Skeletal muscle tissue (tissue), 4 donors: Measurements from ENCODE around the gene SHROOM3. TPM values are rescaled to one million over a fixed set of nuclear protein-coding genes. Genes with fewer than 3 reads are reported as not detected.

Experiments
- H3K27ac ChIP-seq: one replicate; pipeline ENCODE4 v1.7.0; 2013; ENCODE audit warnings: mild to moderate bottlenecking, low read depth, low read length, inconsistent platforms
- H3K27me3 ChIP-seq, 3 donors: one replicate each; pipeline ENCODE4 v1.7.0; 2013; ENCODE audit warnings: low read length in 3 of 3; ENCODE audit not compliant: control insufficient read depth in 3 of 3, insufficient read depth in 3 of 3
- H3K36me3 ChIP-seq, 3 donors: one replicate each; pipeline ENCODE4 v1.7.0; 2013; ENCODE audit warnings: low read length in 3 of 3; ENCODE audit not compliant: control insufficient read depth in 3 of 3, insufficient read depth in 3 of 3
- H3K4me1 ChIP-seq, 3 donors: one replicate each; pipeline ENCODE4 v1.7.0; 2013; ENCODE audit warnings: low read length in 3 of 3, mild to moderate bottlenecking in 3 of 3; ENCODE audit not compliant: control insufficient read depth in 3 of 3, insufficient read depth in 3 of 3
- H3K4me3 ChIP-seq, 3 donors: one replicate each; pipeline ENCODE4 v1.7.0; 2013; ENCODE audit warnings: low read length in 3 of 3
- H3K9ac ChIP-seq, 3 donors: one replicate each; pipeline ENCODE4 v1.7.0; 2013; ENCODE audit warnings: low read length in 3 of 3, mild to moderate bottlenecking in 3 of 3, moderate library complexity in 2 of 3, low read depth in 1 of 3
- H3K9me3 ChIP-seq, 3 donors: one replicate each; pipeline ENCODE4 v1.7.0; 2013; ENCODE audit warnings: low read length in 3 of 3; ENCODE audit not compliant: control insufficient read depth in 3 of 3
- total RNA-seq: library from RNA; depleted of rRNA; stranded (reverse); fragments of >200 nt; gene quantifications from one replicate; pipeline ENCODE4 v1.2.3, GENCODE V29; 2014
- donor health status: Osteomylitis.

Gene SHROOM3
- total RNA-seq = 21.4 TPM

DNA sequence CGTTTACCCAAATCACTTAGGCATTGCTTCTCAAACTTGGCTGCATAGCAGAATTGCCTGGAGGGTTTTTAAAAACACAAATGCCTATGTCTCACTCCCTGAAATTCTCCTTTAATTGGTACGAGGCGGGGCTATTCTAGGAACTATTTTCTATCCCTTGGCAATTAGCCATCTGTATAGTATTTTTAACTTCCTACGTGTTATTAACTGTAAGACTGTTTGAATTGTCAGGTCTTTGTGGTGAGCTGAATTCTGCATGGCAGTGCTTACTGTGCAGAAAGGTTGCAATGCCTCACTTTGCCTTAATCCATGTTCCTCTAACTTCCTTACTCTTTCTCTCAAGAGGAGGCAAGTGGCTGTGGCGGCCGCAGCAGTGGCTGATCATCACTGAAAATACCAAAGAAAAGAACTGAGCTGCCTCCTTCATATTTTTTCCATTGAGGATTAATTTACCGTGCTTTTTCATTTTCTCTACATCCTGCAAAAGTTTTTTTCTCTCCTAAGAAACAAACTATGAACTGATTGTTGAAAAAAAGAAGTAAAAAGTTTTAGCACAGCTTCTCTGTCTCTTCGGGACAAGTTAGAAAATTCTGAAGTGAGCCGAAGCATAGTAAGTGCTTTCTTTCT is at the start of gene SHROOM3:
Gene SHROOM3, plus strand, starts transcription at position 329 of the 627 bp plus-strand sequence. CDS start 824 bp downstream, outside the sequence.
- no peaks in the 10 kb centered on the region for H3K9me3 ChIP-seq
- H3K36me3 ChIP-seq = no peaks in the 10 kb centered on the region
- no peak within 1 kb of the TSS for H3K27ac ChIP-seq
- peaks cover 0 to 3% (median 0%) of the 10 kb centered on the region in 3 donors for H3K27me3 ChIP-seq
- peak within 1 kb of the TSS in 1 of 3 donors; percentile 40 for H3K4me3 ChIP-seq
- no peaks in the 10 kb centered on the region for H3K4me1 ChIP-seq
- H3K9ac ChIP-seq = no peak within 1 kb of the TSS

GRCh38 chr4:76385974-76386373 is 49.1 kb upstream of the SHROOM3 start:
- H3K27ac ChIP-seq = no peak overlapping the region
- H3K4me3 ChIP-seq = no peak overlapping the region
- H3K9ac ChIP-seq = no peak overlapping the region
- peaks cover 0 to 2% (median 0%) of the 10 kb centered on the region in 3 donors for H3K27me3 ChIP-seq
- H3K4me1 ChIP-seq = no peaks in the 10 kb centered on the region
- no peaks in the 10 kb centered on the region for H3K36me3 ChIP-seq
- H3K9me3 ChIP-seq = no peaks in the 10 kb centered on the region

GRCh38 chr4:76386566-76387305 is 48.3 kb upstream of the SHROOM3 start:
- H3K9ac ChIP-seq = no peak overlapping the region
- H3K4me3 ChIP-seq = no peak overlapping the region
- no peaks in the 10 kb centered on the region for H3K9me3 ChIP-seq
- no peak overlapping the region for H3K27ac ChIP-seq
- H3K36me3 ChIP-seq = no peaks in the 10 kb centered on the region
- no peaks in the 10 kb centered on the region for H3K4me1 ChIP-seq
- H3K27me3 ChIP-seq = peaks cover 0 to 2% (median 0%) of the 10 kb centered on the region in 3 donors

GRCh38 chr4:76388160-76388908 is 46.7 kb upstream of the SHROOM3 start:
- Histone ChIP-seq H3K4me3 (no peak overlapping the region), H3K4me1 (no peaks in the 10 kb centered on the region), H3K27ac (no peak overlapping the region), H3K9ac (no peak overlapping the region), H3K36me3 (no peaks in the 10 kb centered on the region), H3K27me3 (peaks cover 0 to 2% (median 0%) of the 10 kb centered on the region in 3 donors), H3K9me3 (no peaks in the 10 kb centered on the region)

DNA sequence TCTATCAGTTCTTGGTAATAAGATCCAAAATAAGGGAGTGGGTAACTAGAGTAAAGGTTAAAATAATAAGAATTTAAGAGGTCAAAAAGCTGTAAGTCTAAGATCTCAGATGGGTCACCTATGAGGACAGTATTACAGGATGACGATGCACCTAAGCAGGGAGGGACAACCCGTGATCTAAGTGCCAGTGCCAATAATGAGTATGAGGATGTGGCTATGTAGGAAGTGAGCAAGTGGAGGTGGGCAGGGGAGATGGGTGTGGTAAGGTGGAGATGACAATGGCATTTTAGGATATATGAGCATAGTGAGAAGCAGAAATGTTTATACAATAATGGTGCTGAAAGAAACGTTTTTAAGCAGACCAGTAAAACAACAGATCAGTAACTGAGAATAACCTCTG is 33.4 kb upstream of the SHROOM3 start:
- Histone ChIP-seq H3K36me3 (no peaks in the 10 kb centered on the region), H3K9me3 (no peaks in the 10 kb centered on the region), H3K27me3 (no peaks in the 10 kb centered on the region), H3K9ac (no peak overlapping the region), H3K27ac (no peak overlapping the region), H3K4me3 (no peak overlapping the region), H3K4me1 (no peaks in the 10 kb centered on the region)

GRCh38 chr4:76406081-76406480 is 28.9 kb upstream of the SHROOM3 start:
- Histone ChIP-seq H3K27ac (no peak overlapping the region), H3K27me3 (no peaks in the 10 kb centered on the region), H3K4me3 (no peak overlapping the region), H3K9me3 (no peaks in the 10 kb centered on the region), H3K36me3 (no peaks in the 10 kb centered on the region), H3K9ac (no peak overlapping the region), H3K4me1 (no peaks in the 10 kb centered on the region)

GRCh38 chr4:76407440-76408119 is 27.4 kb upstream of the SHROOM3 start:
- Histone ChIP-seq H3K4me1 (no peaks in the 10 kb centered on the region), H3K27me3 (no peaks in the 10 kb centered on the region), H3K9ac (no peak overlapping the region), H3K9me3 (no peaks in the 10 kb centered on the region), H3K36me3 (no peaks in the 10 kb centered on the region), H3K4me3 (no peak overlapping the region), H3K27ac (no peak overlapping the region)

GRCh38 chr4:76410636-76411035 is 24.4 kb upstream of the SHROOM3 start:
- no peak overlapping the region for H3K27ac ChIP-seq
- no peaks in the 10 kb centered on the region for H3K9me3 ChIP-seq
- H3K27me3 ChIP-seq = no peaks in the 10 kb centered on the region
- no peak overlapping the region for H3K9ac ChIP-seq
- H3K4me1 ChIP-seq = no peaks in the 10 kb centered on the region
- H3K36me3 ChIP-seq = no peaks in the 10 kb centered on the region
- H3K4me3 ChIP-seq = no peak overlapping the region

GRCh38 chr4:76420188-76420761 is 14.8 kb upstream of the SHROOM3 start:
- H3K27me3 ChIP-seq = peaks cover 0 to 6% (median 0%) of the 10 kb centered on the region in 3 donors
- no peaks in the 10 kb centered on the region for H3K9me3 ChIP-seq
- peaks cover 0 to 2% (median 0%) of the 10 kb centered on the region in 3 donors for H3K4me1 ChIP-seq
- H3K9ac ChIP-seq = peak overlapping the region; percentile 27 to 62 (median 51)
- no peaks in the 10 kb centered on the region for H3K36me3 ChIP-seq
- H3K27ac ChIP-seq = no peak overlapping the region
- peak overlapping the region; percentile 60 to 68 (median 62) for H3K4me3 ChIP-seq
